Tibial nerve (tissue), 3 donors: ENCODE data around the gene GON4L.
A peak's percentile ranks its signal among the peaks of the same experiment; 100 is the strongest.

ENCODE experiments used
- POLR2A ChIP-seq, 2 donors: fragments of 450-650 bp; IDR thresholded peaks; one replicate each; pipeline ENCODE4 v1.6.1; 2017; ENCODE audit warnings: antibody characterized with exemption in 2 of 2, mild to moderate bottlenecking in 2 of 2, moderate library complexity in 2 of 2
- TF ChIP-seq, protein P1 (sequence below), 5 experiments: fragments of 200-600 bp in 3 of 5; fragments of 450-650 bp in 2 of 5; sonication (generic) in 3 of 5; IDR thresholded peaks; one replicate each; pipeline ENCODE4 v1.5.1; 2016 to 2019; ENCODE audit warnings: antibody characterized with exemption in 5 of 5, mild to moderate bottlenecking in 3 of 5, moderate library complexity in 2 of 5

DNA sequence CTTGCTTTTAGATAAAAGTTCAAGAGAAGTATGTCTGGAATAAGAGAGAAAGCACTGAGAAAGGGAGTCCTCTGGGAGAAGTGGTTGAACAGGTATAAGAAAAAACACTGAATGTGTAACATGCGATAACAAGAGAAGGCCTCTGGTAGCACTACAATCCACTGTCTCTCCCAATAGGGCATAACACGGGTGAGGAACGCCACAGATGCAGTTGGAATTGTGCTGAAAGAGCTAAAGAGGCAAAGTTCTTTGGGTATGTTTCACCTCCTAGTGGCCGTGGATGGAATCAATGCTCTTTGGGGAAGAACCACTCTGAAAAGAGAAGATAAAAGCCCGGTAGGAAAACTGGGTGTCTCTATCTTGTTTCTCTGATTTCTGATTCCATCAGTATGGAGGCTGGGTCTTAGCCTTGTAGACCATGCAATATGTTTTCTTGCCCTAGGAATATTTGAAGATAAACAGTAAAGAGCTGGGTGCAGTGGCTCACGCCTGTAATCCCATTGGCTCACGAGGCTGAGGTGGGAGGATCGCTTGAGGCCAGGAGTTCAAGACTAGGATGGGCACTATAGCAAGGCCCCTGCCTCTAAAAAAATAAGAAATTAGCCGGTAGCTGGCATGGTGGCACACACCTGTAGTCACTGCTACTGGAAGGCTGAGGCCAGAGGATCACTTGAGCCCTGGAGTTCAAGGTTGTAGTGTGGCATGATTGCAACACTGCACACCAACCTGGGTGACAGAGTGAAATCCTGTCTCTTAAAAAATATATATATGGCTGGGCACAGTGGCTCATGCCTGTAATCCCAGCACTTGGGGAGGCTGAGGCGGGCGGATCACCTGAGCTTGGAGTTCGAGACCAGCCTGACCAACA, 127.7 kb downstream of the GON4L start:
- TF ChIP-seq, protein P1, sequence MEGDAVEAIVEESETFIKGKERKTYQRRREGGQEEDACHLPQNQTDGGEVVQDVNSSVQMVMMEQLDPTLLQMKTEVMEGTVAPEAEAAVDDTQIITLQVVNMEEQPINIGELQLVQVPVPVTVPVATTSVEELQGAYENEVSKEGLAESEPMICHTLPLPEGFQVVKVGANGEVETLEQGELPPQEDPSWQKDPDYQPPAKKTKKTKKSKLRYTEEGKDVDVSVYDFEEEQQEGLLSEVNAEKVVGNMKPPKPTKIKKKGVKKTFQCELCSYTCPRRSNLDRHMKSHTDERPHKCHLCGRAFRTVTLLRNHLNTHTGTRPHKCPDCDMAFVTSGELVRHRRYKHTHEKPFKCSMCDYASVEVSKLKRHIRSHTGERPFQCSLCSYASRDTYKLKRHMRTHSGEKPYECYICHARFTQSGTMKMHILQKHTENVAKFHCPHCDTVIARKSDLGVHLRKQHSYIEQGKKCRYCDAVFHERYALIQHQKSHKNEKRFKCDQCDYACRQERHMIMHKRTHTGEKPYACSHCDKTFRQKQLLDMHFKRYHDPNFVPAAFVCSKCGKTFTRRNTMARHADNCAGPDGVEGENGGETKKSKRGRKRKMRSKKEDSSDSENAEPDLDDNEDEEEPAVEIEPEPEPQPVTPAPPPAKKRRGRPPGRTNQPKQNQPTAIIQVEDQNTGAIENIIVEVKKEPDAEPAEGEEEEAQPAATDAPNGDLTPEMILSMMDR (IDR thresholded peaks at IDR 0.05): peak in 4 of 5 experiments; percentile 45 to 63 (median 53)
- no peak for TF ChIP-seq POLR2A (IDR thresholded peaks at IDR 0.05)
